GM23338 (cell line): ENCODE data around the gene PDE6H. TPM values are rescaled to one million over a fixed set of nuclear protein-coding genes. Genes with fewer than 3 reads are reported as not detected.

Source experiments
- ATAC-seq: fragments of 200-7000 bp; cut with Tn5 transposase; 3 replicates; pipeline ENCODE4 v1.9.1; 2020
- DNase-seq: peaks from one replicate; pipeline ENCODE4 v3.0.0-alpha.2; 2015; ENCODE audit warnings: low spot score
- H2AFZ ChIP-seq: fragments of 200-600 bp; sonication (generic); 2 replicates; pipeline ENCODE4 v1.8.0; 2016; ENCODE audit warnings: antibody characterized with exemption, mild to moderate bottlenecking, moderate library complexity
- H3F3A ChIP-seq: fragments of 200-600 bp; sonication (generic); replicated peaks from 2 replicates; pipeline ENCODE4 v1.8.0; 2017; ENCODE audit warnings: antibody characterized with exemption, mixed run types, low read depth
- H3K27ac ChIP-seq: fragments of 200-600 bp; sonication (generic); 2 replicates; pipeline ENCODE4 v1.6.1; 2016; ENCODE audit warnings: low read depth
- H3K27me3 ChIP-seq: fragments of 200-600 bp; sonication (generic); 2 replicates; pipeline ENCODE4 v1.8.0; 2016; ENCODE audit warnings: mild to moderate bottlenecking, mixed run types, moderate library complexity; ENCODE audit not compliant: insufficient read depth
- H3K36me3 ChIP-seq: fragments of 200-600 bp; sonication (generic); 2 replicates; pipeline ENCODE4 v1.8.0; 2016; ENCODE audit warnings: mild to moderate bottlenecking; ENCODE audit not compliant: insufficient read depth
- H3K4me1 ChIP-seq: fragments of 200-600 bp; sonication (generic); 2 replicates; pipeline ENCODE4 v1.8.0; 2016; ENCODE audit warnings: mild to moderate bottlenecking, moderate library complexity; ENCODE audit not compliant: insufficient read depth
- H3K4me2 ChIP-seq: fragments of 200-600 bp; sonication (generic); 2 replicates; pipeline ENCODE4 v1.7.1; 2017; ENCODE audit warnings: mixed run types
- H3K4me3 ChIP-seq: fragments of 200-600 bp; sonication (generic); 2 replicates; pipeline ENCODE4 v1.6.1; 2016; ENCODE audit warnings: mixed run types
- H3K79me2 ChIP-seq: fragments of 200-600 bp; sonication (generic); replicated peaks from 2 replicates; pipeline ENCODE4 v1.8.0; 2017; ENCODE audit warnings: mild to moderate bottlenecking; ENCODE audit not compliant: insufficient read depth
- H3K9me2 ChIP-seq: fragments of 200-600 bp; sonication (generic); 2 replicates; pipeline ENCODE4 v1.8.0; 2017; ENCODE audit not compliant: insufficient read depth
- H4K20me1 ChIP-seq: fragments of 200-600 bp; sonication (generic); replicated peaks from 2 replicates; pipeline ENCODE4 v1.8.0; 2017; ENCODE audit warnings: mild to moderate bottlenecking; ENCODE audit not compliant: insufficient read depth
- H3K27ac Mint-ChIP-seq: 2 replicates; pipeline ENCODE4 v1.8.0; 2020; ENCODE audit warnings: inconsistent platforms, mild to moderate bottlenecking, moderate library complexity, mixed read lengths
- H3K27me3 Mint-ChIP-seq: 3 replicates; pipeline ENCODE4 v1.8.0; 2022; ENCODE audit warnings: low read depth, mild to moderate bottlenecking, moderate library complexity, mixed read lengths, inconsistent platforms; ENCODE audit not compliant: insufficient read depth, poor library complexity
- H3K36me3 Mint-ChIP-seq: 3 replicates; pipeline ENCODE4 v1.8.0; 2021; ENCODE audit warnings: low read depth, mild to moderate bottlenecking, inconsistent platforms, moderate library complexity, mixed read lengths
- H3K4me1 Mint-ChIP-seq: 3 replicates; pipeline ENCODE4 v1.8.0; 2020; ENCODE audit warnings: mild to moderate bottlenecking, inconsistent platforms, mixed read lengths
- H3K4me3 Mint-ChIP-seq: 3 replicates; pipeline ENCODE4 v1.8.0; 2021; ENCODE audit warnings: moderate library complexity, mild to moderate bottlenecking, inconsistent platforms, mixed read lengths
- H3K9me3 Mint-ChIP-seq: 3 replicates; pipeline ENCODE4 v1.8.0; 2020; ENCODE audit warnings: moderate library complexity, mild to moderate bottlenecking, inconsistent platforms, mixed read lengths
- ETS1 ChIP-seq: IDR thresholded peaks from 2 replicates; pipeline ENCODE4 v1.6.1; 2016; ENCODE audit warnings: antibody characterized with exemption
- JUNB ChIP-seq: IDR thresholded peaks from one replicate; pipeline ENCODE4 v1.6.1; 2016; ENCODE audit warnings: antibody characterized with exemption; ENCODE audit not compliant: unreplicated experiment
- POLR2AphosphoS5 ChIP-seq: IDR thresholded peaks from 2 replicates; pipeline ENCODE4 v1.6.1; 2016; ENCODE audit warnings: antibody characterized with exemption, low read depth
- REST ChIP-seq: IDR thresholded peaks from one replicate; pipeline ENCODE4 v1.6.1; 2018; ENCODE audit warnings: antibody characterized with exemption; ENCODE audit not compliant: unreplicated experiment
- STAT1 ChIP-seq: IDR thresholded peaks from one replicate; pipeline ENCODE4 v1.6.1; 2016; ENCODE audit warnings: antibody characterized with exemption; ENCODE audit not compliant: unreplicated experiment
- ZNF114 ChIP-seq: fragments of 250-450 bp; sonication (Bioruptor Pico); IDR thresholded peaks from 2 replicates; pipeline ENCODE4 v1.5.0; 2020; ENCODE audit warnings: mild to moderate bottlenecking, moderate library complexity
- ZNF462 ChIP-seq: fragments of 250-450 bp; sonication (Bioruptor Pico); IDR thresholded peaks from 2 replicates; pipeline ENCODE4 v1.5.0; 2020; ENCODE audit warnings: mild to moderate bottlenecking, moderate library complexity
- polyA plus RNA-seq: library from polyadenylated mRNA; unstranded; fragments of >200 nt; fragmentation: Nextera tagmentation; extraction: Ambion mirVana; gene quantifications from 2 replicates; pipeline ENCODE4 v1.2.1, GENCODE V29; 2016
- total RNA-seq: library from RNA; depleted of rRNA; stranded (reverse); fragments of >200 nt; shearing (Covaris generic); gene quantifications from 2 replicates; pipeline ENCODE4 v1.2.3, GENCODE V29; 2014

Gene PDE6H
- total and polyA plus RNA-seq, 2 experiments from 2014 or later = not detected

GRCh38 chr12:14948672-14949071, 24.2 kb upstream of the PDE6H start:
- Histone ChIP-seq H3K36me3 (no peaks in the 10 kb centered on the region), H3K4me3 (no peak overlapping the region), H3K9me2 (no peaks in the 10 kb centered on the region), H3K4me2 (0 out of 2 replicates have a peak overlapping the region, but pooled peaks have one; percentile 19), H3F3A (no peaks in the 10 kb centered on the region), H3K27ac (peak overlapping the region; percentile 51; the same call in 1 of the 2 replicates), H3K4me1 (no peaks in the 10 kb centered on the region; the same call in 1 of the 2 replicates), H2AFZ (no peak overlapping the region), H3K27me3 (no peaks in the 10 kb centered on the region), H4K20me1 (no peaks in the 10 kb centered on the region), H3K79me2 (no peaks in the 10 kb centered on the region)
- peak; percentile 55 for DNase-seq
- Mint-ChIP-seq H3K27me3 (no peaks in the 10 kb centered on the region), H3K27ac (peak overlapping the region; percentile 91), H3K9me3 (no peaks in the 10 kb centered on the region), H3K4me1 (peaks cover 16% of the 10 kb centered on the region), H3K4me3 (no peak overlapping the region), H3K36me3 (no peaks in the 10 kb centered on the region)
- peak; percentile 95 for ATAC-seq
- no peak for TF ChIP-seq POLR2AphosphoS5
- no peak for TF ChIP-seq ZNF462 (CRISPR knock-in tag)
- TF ChIP-seq STAT1 = no peak
- TF ChIP-seq JUNB = no peak
- no peak for TF ChIP-seq ETS1
- no peak for TF ChIP-seq ZNF114 (CRISPR knock-in tag)
- TF ChIP-seq REST = no peak
